Stimulated activated CD4-positive, alpha-beta T cell treated with anti-CD3 and anti-CD28 coated beads, Interleukin-1b, Interleukin-23, amount 100 ng/mL, for 48 hours (primary cell): Measurements from ENCODE around the gene SLX4.

ENCODE experiments used
- DNase-seq: peaks from one replicate; pipeline ENCODE4 v3.0.0-alpha.2; 2020

SLX4 gene

DNA sequence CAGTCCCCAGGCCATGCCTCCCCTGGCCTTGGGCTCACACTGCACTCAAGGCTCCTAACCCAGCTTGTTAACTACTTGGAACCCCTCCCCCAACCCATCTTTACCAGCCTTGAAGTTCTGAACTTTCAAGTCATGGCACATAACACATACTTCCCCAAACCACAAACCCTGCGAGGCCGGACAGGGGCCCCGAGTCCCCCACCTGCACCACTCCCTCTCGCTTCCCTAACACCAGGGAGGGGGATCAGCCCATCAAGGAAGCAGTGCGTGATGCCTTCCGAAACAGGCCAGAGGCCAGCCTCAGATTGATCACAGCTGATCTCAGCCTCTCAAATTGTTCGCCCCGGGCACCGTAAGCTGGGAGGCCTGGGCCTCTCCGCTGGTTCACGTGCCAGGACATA is 31.2 kb downstream of the SLX4 start:
- no peak for DNase-seq

DNA sequence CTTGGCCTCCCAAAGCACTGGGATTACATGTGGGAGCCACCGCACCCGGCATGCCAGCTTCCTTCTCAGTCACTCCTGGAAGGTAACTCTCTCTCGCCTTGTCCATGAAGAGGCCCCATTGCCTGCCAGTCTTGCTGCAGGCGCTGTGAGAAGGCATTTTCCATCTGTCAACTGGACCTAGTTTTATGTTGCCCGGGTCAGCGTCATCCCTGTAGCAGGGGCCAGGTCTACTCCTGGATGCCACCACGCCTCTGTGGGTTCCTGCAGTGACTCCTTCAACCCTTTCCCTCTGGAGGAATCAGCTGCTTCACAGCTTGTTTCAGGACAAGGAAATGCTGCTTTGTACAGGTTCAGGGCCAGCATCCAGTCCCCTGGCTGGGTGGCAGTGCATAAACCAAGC is 31.6 kb downstream of the SLX4 start:
- DNase-seq: no peak

DNA sequence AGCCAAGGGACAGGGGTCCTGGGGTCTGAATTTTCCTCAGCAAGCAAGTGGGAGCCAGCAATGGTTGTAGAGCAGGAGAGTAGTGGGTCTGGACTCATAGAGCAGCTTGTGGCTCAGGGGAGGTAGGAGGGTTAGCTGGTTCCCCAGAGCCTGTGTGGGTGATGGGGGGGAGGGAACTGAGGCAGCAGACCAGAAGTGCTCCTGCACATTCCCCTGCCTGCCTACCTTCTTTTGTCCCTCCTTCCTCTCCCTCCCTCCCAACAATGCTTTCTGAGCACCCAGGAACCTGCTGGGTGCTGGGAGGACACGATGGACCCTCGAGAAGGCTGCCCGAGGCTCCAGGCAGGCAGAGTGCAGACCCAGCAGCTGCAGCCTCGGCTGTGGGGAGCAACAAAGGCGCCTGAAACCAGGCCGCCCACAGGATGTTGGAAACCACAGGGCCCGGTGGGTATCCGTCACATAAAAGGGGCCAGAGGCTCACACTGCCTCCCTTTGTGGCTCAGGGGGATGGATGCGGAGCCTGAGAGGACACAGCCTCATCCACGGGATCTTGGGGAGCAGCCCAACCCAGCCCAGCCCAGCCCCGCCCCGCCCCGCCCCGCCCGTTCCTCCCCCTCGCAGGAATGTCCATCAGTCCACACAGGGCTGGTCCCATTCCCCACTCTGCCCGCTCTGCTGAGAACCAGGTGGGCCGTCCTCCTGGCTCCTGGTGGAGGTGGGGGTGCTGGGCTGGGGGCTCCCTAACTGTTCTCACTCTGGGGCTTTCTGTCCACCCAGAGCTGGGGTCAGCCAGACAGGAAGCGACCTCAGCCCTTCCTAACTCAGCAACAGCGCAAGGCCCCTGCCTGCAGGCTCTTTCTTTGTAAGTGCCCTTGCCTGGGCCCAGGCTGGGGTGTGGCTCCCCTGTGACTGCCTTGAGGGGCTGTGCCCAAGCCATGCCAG is 32.5 kb downstream of the SLX4 start:
- DNase-seq: peak; percentile 61

DNA sequence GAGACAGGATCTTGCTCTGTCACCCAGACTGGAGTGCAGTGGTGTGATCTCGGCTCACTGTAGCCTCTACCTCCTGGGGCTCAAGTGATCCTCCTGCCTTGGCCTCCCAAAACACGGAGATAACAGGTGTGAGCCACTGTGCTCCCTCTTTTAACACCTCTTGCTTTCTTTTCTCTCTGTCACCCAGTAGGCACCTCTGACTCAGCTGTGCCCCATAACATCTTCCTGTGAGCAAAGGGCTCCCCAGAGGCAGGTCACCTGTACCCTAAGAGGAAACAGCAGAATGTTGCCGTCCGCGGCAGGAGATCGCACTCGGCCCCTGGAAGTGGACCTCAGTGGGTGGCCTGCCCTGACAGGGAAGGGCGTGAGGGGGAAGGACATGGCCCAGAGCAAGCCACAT is 33.3 kb downstream of the SLX4 start:
- peak; percentile 60 for DNase-seq

DNA sequence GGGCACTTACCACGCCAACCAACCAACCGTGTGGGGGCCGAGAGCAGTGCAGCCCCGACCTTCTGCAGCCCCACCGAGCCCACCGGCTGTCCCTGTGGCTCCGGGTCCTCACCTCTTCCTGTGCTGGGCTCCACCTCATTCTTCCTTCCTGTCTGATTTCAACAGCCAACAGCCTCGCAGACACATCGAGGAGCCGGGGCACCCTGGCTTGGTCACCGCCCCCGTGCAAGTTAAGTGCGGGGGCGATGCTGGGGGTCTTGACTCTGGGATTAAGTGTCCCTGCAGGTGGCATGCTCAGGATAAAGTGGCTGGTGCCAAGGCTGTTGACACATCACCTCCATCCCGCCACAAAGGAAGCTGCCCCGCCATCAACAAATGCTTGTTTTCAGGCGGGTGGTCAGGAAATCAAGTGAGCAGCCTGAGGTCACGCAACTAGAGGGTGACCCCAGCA is 34.1 kb downstream of the SLX4 start, which contains the start of gene NLRC3:
NLRC3 (minus strand) TSS at position 102 of the 451 bp plus-strand sequence. CDS start 12,367 bp downstream, outside the sequence.
- peak; percentile 31 for DNase-seq

DNA sequence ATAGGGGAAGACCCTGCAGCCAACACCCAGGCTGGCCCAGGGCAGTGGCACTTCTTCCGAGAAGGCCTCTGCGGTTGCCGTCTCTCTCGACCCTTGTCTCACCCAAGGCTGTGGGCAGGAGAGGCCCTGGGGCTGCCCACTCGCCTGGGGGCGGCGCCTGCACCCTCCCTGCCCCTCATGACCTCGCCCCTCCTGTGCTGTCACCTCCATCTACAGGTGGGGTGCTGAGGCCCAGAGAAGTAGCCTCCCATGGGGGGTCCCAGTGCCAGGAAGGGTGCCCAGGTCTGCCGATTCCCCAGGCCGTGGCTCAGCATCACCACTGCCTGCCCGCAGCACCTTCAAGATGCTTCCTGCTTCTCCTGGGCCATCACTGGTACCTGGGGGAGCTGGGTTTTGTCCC is 35.2 kb downstream of the SLX4 start:
- no peak for DNase-seq

DNA sequence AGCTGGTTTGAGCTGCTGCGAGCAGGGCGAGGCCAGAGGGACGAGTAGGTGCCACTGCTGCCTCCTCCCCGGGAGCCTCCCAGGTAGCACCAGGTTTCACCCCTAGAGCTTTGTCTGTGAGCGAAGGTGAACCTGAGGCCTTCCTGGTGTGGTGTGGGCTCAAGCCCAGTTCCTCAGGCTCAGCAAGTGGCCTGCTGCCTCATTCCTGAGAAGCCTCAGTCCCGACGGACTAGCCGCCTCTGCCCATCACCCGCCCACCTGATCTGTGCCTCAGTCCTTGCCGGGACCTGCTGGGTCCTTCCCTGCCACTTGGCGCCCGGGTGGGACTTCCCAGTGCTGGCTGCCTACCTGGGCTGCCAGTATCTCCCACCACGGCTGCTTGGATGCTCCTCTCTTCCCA is 35.9 kb downstream of the SLX4 start:
- no peak for DNase-seq

DNA sequence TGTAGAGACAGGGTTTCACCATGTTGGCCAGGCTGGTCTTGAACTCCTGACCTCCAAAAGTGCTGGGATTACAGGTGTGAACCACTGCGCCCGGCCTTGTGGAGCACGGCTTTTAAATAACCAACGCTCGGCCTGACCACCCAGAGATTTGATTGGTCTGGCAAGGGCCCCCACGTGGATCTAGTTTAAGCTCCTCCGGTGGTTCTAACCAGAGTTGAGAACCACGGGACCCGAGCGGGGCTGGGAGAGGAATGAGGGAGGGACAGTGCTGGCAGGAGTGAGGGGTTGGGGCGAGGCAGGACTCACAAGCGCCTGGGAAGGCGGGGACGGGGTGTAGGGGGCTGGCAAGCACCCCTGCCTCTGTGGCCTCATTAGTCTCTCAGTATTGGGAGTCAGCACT is 37.2 kb downstream of the SLX4 start:
- DNase-seq: no peak

DNA sequence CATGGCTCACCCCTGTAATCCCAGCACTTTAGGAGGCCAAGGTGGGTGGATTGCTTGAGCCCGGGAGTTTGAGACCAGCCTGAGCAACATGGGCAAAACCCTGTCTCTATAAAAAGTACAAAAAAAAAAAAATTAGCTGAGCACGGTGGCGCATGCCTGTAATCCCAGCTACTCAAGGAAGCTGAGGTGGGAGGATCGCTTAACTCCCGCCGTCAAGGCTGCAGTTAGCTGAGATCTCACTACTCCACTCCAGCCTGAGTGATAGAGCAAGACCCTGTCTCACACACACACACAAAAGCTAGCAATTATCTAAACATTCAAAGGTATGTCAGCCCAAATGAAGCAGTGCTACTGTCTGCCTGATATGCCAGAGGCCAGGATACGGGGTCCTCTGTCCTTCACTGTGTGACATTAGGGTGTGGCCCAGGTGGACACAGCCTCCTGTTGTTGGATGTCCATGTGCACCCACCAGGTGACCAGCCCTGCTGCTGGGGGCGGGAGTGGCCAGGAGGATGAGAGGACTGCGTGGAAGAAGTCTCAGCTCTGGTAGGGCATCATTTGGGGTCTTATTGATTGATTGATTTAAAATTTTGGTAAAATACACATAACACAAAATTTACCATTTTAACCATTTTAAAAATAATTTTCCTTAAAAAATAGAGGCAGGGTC is 38.1 kb downstream of the SLX4 start:
- no peak for DNase-seq

DNA sequence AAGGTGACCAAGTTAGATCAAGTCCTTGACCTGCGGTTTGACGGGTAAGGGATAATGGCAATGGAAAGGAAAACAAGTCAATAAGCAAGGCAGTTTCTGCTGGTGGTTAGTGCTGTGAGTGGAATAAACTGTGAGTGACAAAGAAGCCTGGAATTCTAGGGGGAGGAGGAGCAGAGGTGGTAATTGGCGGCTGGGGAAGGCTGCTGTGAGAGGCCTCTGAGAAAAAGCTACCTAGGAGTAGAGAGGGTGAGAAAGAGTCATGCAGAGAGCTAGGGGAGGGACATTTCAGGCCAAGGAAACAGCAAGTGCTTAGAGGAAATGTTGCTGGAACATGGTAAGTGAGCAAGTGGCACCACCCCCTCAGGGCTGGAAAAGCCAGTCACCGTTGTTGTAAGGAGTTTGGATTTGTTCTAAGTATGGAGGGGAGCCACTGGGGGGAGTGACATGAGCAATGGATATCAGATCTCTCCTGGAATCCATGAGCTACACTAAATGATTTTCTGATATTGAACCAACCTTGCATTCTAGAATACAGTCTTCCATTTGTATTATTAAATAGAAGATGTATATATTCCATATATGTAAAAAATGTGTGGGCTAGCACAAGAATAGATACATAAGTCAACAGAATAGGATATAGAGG is 40.9 kb downstream of the SLX4 start:
- no peak for DNase-seq

DNA sequence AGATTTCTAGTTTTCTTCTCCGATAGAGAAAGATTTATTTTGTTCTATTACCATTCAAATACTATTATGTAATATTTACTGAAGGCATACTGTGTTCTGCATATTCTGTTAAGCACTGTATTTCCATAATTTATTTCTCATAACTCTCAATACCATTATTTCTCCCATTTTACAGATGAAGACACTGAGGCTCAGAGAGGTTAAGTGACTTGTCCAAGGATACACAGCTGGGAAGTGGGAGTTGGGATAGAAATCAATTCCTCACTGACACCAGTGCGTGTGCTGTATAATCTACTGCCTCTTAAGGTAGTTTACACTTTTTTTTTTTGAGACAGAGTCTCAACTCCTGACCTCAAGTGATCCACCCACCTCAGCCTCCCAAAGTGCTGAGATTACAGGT is 41.6 kb downstream of the SLX4 start:
- no peak for DNase-seq

DNA sequence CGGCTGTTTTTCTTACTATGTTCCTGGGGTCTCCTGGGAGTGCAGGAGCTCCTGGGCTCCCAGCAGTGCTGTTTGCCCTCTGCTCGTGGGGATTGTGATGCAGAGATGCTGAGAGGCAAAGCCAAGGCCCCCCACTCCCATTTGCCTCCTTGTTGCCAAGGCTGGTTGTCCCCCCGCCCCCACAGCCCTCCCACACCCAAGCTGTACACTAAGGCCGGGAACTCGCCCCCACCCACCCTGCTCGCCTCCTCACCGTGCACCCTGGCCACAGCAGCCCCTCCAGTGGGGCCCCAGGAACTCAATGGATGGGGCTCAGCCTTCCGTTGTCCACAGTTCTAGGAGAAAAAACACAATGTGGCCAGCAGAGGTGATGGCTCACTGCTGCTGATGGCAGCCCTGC is 44.4 kb downstream of the SLX4 start:
- DNase-seq: no peak

DNA sequence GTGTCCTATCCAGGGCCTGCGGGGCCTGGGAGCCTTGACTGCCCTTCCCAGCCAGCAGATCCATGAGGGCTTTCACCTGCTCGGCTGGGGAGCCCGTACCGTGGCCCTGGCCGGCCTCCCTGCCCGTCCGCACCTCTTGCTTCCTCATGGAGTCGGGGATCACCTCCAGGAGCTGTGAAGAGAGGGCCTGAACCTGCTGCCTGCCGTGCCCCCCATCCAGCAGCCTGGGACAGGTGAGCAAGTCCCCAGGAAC is 46.6 kb downstream of the SLX4 start:
- no peak for DNase-seq

DNA sequence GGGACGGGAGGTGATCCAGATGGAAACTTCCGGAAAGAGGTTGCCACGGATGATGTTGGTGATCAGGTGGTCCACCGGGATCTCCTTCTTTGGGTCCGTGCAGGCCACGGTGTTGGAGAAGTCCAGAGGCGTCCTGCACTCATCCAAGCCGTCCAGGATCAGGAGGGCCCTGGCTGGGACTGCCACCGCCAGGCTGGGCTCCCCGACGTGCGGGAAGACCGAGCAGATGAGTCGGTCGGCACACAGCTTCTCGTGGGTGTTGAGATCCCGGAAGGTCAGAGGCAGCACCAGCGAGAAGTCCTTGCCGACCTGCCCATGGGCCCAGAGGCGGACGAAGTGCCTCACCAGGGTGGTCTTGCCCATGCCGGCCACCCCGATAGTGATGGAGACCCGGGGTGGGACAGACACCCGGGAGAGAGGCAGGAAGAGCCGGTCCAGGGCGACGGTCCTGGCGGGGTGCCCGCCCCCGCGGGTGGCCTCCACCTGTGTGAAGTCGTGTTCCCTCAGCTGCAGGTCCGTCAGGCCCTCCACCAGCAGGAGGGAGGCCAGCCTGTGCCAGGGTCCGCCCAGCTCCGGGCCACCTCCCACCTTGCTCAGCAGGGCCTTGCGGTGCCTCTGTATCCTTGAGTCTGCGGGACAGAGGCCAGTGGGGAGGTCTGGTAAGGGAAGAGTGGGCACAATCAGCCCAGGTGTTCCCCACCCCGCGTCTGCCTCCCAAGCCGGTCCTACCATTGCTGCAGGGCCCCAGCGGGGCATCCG is 47.1 kb downstream of the SLX4 start:
- no peak for DNase-seq

DNA sequence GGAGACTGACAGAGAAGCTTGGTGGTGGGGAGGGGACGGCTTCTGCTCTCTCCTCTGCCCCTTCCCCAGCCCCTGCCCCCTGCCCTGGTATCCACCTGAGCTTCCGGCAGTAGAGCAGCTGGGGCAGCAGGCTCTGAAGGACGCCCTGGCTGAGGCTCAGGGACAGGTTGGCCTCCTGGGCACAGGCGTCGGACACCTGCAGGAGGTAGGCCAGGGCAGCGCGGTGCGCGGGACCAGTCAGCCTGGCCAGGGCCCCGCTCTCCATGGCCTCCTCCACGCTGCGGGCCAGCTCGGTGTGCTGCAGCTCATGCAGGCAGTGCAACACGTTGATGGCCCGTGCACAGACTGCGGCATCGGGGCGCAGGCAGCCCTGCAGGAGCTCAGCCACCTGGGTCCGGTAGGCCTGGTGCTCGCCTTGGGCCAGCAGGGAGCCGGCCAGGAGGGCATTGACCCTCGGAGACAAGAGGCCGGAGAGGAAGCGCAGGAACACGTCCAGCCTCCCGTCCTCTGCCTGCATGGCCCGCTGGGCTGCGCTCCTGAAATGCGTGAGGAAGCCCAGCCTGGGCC is 48.4 kb downstream of the SLX4 start:
- DNase-seq: no peak

DNA sequence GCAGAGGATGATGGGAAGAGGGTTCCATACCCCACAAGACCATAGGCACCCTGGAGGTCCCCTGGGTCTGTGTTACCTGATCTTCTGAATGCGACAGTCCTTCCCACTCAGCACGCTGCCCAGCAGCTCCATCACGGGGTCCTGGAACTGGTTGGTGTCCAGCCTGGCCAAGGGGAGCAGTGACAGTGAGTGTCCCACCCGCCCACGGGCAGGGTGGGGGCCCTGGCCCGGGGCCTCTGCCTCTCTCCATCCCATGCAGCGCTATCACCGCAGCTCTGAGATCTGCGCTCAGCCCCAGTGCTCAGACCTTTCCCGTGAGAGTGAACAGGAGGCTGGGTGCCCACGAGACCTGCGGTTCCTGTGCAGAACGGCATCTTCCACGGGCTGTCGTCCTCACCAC is 49.8 kb downstream of the SLX4 start:
- DNase-seq: no peak

DNA sequence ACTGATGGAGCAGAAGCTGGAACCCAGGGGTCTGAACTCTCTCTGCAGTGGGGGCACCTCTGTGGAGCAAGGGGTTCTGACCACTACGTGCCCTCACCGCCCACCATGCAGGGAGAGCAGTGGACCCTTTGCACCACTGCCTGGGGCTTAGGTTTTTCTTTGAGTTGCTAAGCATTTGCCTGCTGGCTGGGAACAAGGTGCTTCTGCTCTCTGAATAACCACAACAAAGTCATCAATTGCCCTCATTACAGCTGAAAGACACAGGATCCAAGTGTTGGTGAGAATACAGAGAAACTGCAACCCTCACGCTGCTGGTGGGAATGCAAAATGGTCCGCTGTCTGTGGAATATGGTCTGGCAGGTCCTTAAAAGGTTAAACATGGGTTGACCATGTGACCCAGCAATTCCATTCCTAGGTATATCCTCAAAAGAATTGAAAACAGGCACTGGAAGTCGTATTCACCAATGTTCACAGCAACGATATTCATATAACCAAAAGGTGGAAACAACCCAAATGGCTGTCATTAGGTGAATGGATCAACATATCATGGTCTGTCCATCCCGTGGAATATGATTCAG is 57.0 kb downstream of the SLX4 start:
- no peak for DNase-seq

DNA sequence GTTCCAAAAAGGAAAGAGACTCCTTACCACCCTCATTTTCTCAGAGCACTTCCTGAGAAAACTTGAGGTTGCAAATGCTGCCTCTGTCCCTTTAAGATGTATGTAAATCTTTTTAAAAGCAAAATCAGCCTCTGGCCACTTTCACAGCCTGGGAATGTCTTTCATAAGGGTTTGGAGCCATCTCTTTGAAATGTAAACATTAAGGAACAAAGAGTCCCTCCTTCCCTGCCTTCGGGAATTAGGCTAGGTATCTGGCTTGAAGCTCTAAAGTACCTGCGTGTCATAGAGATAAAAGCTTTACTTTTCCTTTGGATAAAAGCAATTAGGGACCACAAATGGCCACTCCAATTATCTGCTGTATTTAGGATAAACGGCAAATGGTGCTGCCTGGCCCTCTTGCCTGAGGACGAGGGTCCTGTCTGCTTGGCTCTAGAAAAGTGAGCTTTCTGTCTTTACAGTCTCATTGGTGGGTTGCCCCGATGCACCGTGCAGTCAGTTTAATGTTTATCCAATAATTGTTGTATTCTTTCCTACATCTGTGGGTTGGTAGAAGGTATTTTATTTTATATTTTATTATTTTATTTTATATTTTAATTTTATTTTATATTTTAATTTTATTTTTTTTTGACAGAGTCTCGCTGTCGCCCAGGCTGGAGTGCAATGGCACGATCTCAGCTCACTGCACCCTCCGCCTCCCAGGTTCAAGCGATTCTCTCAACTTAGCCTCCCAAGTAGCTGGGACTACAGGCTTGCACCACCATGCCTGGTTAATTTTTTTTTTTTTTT is 58.1 kb downstream of the SLX4 start:
- DNase-seq: no peak

DNA sequence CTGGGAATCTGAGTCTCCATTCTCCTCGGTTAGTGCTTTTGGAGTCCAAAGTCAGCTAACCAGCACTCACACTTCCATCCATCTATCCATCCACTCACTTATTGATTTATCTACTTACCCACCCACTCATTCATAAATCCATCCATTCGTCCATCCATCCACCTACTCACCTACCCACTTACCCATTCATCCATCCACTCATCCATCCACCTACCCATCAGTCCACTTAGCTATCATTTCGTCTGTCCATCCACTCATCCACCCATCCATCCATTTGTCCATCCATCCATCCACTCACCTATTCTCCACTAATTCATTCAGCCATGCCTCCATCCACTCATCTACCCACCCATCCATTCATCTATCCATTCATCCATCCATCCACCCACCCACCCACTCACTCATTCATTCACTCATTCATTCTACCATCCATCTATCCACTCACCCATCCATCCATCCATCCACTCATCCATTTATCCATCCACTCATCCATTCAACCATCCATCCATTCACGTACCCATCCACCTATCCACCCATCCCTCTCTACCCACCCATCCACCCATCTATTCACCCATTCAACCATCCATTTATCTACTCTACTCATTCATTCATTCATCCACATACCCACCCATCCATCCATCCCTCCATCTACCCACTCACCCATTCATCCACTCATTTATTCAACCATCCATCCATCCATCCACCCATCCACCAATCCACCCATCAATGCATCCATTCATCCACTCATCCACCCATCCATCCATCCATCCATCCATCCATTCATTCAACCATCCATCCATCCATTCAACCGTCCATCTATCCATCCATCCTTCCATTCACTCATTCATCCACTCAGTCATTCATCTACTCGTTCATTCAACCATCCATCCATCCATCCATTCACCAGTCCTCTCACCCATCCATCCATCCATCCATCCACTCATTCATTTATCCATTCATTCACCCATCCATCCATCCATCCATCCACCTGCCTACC is 60.3 kb downstream of the SLX4 start:
- DNase-seq: no peak

DNA sequence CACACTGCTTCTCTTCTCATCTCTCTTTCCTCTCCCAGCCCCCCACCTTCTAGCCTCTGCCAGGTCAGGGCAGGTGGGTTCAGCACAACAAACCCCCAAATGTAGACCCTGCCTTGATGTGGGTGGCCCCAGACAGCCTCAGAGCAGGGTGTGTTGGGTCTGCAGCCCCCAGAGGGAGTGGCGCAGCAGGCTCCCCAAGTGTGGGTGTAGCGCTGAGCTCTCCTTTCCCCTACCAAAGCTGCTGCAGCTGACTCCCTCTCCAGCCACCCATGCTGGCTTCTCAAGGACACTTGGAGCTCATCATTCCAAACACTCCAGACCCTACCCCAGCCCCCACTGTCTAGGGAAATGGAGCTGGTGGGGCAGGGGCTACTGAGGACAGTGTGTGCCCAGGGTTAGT is 61.5 kb downstream of the SLX4 start:
- no peak for DNase-seq
